Activated T-helper 9 cell treated with anti-CD3 and anti-CD28 coated beads, Interleukin-2, amount 50 U/mL, for 16 hours (primary cell): ENCODE data around the gene CNST.
"Not testable (repeated sequence)": the region's sequence is repeated elsewhere in the genome, so short reads cannot be mapped to it uniquely, and the experiment has no call there.

Experiments
- DNase-seq: peaks from one replicate; pipeline ENCODE4 v3.0.0-alpha.2; 2020; ENCODE audit warnings: low read depth

CNST gene

GRCh38 chr1:246587032-246587431 is 20.8 kb downstream of the CNST start:
- DNase-seq = no peak

DNA sequence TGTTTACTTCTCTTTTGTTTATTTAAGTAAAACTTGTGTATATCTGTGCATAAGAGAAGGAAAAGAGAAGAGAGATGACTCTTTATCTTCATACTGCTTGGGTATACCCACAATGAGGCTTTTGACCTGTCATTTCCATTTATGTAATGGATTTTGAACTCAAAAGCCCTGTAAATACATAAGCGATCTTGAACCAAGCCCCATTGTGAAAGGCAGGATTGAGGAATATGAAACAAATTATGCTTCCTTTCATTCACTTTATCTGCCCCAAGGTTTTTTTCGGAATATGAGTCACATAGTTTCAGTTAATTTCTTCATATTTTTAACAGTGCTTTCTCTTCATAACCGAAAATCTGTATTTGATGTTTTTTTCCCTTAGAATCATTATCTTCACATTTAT is 21.4 kb downstream of the CNST start:
- no peak for DNase-seq

GRCh38 chr1:246588159-246588721 is 22.0 kb downstream of the CNST start:
- DNase-seq = no peak

DNA sequence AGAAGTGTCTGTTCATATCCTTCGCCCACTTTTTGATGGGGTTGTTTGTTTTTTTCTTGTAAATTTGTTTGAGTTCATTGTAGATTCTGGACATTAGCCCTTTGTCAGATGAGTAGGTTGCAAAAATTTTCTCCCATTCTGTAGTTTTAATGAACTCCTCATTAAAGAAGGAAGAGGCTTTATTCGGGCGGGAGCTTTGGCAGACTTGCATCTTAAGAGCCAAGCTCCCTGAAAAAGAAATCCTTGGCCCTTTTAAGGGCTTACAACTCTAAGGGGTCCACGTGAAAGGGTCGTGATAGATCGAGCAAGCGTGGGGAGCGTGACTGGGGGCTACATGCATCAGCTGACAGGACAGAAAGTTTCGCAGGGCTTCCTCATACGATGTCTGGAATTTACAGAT is 23.7 kb downstream of the CNST start:
- not testable (repeated sequence) for DNase-seq

DNA sequence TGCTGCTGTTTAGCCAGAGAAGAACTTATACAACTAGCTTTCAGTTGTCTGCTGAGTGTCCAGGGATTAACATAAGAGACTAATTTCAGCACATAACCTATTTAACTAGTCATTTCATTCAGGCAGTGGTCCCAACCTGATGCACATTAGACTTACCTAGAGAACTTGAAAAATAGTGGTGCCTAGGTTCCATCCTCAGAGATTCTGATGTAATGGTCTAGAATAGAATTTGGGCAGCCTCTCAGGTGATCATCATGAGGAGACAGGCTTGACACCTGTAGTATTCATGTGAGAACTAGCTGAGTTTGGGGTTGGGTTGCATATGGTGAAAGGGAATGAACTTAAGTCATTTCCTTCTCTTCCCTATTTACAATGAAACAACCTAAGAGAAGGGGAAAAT is 24.8 kb downstream of the CNST start:
- no peak for DNase-seq

- no peak for DNase-seq
Measured at GRCh38 chr1:246591504-246591903, 25.2 kb downstream of the CNST start.

DNA sequence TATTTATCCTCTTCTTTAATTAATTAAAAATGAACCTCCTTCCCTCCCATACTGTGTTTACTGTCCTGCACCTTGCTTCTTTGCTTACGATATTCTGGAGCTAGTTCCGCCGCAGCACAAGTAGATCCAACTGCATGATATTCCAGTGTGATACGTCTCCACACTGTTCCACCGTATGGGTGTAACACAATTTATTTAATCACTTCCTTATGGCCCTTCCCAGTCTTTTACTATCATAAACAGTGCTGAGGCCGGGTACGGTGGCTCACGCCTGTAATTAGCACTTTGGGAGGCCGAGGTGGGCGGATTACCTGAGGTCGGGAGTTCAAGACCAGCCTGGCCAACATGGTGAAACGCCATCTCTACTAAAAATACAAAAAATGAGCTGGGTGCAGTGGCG is 25.7 kb downstream of the CNST start:
- no peak for DNase-seq

DNA sequence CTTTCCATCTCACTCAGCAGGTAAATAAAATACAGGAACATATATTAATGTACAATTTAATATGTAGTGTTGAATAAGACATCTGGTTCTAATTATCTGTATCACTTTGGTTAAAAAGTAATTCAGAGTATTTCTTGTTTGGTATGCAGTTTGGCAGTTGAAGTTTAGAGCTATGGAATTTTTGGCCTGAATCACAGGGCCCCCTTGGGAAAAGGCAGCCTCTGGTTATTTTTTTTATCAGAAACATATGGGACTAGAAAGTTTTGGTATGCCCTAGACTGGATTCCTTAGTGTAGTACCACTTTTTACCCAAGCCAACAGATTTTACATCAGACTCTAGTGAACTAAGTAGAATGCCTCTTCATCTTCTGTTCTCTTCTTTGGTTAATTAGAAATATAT is 26.4 kb downstream of the CNST start:
- no peak for DNase-seq

DNA sequence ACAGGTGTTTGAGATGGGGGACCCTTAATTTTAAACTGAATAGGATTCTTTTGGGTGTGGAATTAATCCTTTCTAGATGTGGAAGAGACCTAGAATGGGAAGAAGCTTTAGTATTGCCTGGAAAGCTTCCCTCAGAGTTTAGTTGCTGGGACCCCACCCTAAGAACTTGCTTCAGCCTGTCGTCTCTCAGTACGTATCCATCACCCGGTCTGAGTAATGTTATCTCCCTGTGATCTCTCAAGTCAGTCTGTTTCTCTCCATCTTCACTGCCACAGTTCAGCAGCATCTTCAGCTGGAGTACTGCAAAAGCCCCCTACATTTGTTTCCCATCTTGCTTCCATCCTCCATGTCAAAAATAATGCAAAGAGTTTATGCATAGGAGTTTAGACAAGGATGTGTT is 28.9 kb downstream of the CNST start:
- DNase-seq = no peak

DNA sequence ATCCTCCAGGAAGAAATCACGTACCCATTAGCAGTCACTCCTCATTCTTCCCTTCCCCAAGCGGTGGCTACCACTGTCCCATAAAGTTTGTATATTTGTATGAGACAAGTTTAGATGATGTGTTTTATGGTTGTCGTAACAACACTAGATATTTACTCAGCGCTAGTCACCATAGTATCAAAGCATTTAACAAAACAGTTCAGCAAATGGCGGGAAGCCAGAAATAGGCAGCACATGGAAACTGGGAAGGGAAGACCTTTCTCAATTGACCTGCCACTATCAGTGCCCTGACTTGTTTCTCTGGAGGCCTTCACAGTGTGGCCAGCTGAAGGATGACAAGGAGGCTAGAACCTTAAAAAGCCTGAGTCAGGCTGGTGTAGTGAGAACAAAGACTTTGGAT is 31.1 kb downstream of the CNST start:
- DNase-seq = no peak

DNA sequence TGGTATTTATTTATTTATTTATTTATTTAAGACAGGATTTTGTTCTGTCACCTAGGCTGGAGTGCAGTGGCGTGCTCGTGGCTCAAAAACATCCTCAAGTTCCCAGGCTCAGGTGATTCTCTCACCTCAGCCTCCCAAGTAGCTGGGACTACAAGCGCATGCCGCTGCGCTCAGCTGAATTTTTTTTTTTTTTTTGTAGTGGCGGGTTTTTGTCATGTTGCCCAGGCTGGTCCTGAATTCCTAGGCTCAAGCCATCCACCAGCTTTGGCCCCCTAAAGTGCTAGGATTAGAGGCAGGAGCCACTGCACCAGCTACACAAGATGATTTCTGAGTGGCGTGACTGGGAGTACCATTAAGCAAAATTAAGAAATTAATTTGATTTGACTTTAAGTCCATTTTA is 31.7 kb downstream of the CNST start:
- DNase-seq = no peak

- DNase-seq = no peak
Measured at GRCh38 chr1:246599315-246599714, 33.1 kb downstream of the CNST start.

DNA sequence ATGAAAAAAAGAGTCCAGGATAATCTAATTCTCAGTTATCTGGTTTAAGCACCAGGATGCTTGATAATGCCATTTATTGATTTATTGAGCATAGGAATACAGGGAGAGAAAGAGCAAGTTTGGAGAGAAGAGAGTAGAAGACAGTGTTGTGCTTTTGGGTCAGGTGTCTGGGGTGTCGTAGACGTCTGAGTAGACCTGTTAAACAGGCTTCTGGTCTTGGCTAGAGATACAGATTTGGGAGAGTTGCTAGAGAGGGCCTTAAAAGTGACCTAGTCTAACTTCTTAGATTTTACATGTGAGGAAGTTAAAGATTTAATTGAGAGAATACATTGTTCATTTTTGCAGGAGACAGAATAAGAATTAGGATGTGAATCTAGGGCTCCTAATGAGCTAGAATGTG is 34.3 kb downstream of the CNST start:
- DNase-seq = no peak

GRCh38 chr1:246602194-246602593 is 35.9 kb downstream of the CNST start:
- no peak for DNase-seq

DNA sequence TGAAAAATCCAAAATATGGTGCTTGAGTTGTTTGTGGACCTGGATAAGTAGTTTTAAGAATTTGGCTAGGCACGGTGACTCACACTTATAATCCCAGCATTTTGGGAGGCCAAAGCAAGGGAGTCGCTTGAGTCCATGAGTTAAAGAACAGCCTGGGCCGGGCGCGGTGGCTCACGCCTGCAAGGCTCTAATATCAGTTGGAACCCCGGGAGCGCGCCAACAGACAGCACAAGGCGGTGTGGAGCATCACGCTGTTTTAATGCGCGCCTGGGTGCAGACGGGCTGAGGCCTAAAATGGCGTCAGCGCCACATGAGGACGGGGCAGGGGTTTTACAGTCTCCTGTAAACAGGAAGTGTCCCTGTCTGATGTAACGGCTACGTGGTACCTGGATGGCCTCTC is 39.0 kb downstream of the CNST start:
- not testable (repeated sequence) for DNase-seq

DNA sequence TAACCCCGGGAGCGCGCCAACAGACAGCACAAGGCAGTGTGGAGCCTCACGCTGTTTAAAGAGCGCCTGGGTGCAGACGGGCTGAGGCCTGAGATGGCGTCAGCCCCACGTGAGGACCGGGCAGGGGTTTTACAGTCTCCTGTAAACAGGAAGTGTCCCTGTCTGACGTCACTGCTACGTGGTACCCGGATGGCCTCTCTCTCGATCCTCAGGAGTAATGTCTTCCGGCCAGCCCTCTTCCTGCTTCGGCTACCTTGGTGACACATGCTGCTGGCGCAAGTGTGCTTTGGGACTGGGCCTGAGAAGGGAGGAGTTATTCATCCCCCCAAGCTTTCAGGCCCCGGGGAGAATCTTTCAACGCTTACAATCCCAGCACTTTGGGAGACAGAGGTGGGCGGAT is 41.2 kb downstream of the CNST start:
- no peak for DNase-seq

DNA sequence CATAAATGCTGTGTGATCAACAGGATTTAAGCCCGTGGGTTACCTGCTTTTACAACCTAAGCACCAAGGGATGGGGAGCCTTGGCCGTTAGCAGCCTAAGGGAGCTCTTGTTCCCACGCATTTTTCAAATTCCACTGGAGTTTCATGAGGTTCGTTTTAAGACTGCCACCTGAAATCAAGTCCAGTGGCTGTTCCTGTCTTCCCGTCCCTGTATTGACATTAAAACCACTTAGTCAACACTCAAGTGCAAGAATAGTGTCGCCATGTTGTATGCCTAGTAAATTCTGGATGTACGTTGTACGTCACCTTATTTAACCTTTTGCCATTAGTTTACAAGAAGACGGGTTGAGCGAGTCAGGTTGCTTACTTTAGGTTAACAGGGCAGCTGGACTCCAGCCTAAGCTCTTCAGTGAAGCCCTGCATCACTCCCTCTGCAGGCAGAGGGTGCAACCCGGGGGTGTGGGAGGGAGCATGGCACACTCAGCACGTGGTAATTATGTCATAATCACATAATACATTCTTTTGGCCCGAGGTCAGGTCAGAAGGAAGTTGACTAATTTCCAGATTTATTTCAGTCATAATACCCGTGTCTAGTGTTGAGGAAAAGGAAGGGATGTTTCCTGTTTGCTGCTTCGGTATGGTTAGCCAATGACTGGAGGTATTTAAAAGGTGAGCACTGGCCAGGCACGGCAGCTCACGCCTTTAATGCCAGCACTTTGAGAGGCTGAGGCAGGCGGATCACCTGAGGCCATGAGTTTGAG is 42.5 kb downstream of the CNST start:
- DNase-seq = no peak

- DNase-seq = no peak
Measured at GRCh38 chr1:246609632-246610031, 43.4 kb downstream of the CNST start.

- DNase-seq = no peak
Measured at GRCh38 chr1:246613096-246613758, 47.0 kb downstream of the CNST start.

- no peak for DNase-seq
Measured at GRCh38 chr1:246617156-246617555, 50.9 kb downstream of the CNST start.

DNA sequence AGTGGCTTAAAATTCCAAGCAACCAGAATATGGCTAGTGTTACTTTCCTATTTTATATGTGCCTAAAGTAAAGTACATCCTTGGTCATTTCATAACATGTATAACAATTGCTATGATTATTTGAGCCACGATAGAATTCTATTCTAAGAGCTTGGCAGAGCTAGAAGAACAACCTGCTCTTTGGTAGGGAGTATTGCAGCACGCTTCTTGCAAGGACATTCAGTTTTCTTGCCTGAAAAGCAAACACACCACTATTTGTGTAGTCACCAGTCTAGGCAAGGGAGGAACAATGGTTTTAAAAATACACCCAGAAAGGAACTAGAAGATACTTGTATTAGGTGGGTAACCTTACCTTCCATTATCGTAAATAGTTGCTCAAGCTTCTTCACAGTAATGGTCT is 51.5 kb downstream of the CNST start:
- DNase-seq = no peak

DNA sequence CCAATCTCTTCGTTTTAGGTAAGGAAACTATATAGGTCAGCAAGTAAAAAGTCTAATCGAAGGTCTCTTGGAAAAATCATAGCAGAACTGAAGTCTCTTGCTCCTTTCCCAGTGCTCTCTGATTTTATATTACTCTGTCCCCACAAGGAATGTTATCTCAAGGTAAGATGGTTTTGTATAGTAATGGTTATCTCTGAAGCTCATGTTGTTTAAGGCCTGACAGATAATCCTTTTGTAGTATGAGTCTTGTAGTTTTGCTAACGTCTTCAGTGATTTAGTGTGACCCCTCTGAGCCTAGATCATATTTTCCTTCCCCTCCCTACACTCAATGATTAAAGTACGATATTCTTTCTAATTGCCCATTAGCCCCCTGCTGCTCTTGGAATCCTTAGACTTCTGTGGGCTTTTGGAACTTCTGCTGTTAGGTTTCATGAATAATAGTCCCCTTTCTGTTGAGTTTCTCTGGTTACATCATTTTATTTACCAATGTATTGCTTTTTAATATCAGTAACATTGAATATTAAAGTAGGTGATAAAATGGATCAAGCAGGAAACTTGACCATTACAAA is 52.1 kb downstream of the CNST start:
- no peak for DNase-seq

- no peak for DNase-seq
Measured at GRCh38 chr1:246622035-246622652, 55.9 kb downstream of the CNST start.
